Effector CD8-positive, alpha-beta T cell (primary cell): ENCODE measurements around the gene RUBCNL.
"Not testable (repeated sequence)": the region's sequence is repeated elsewhere in the genome, so short reads cannot be mapped to it uniquely, and the experiment has no call there.

Experiments used
- DNase-seq: peaks from one replicate; lab custom pipeline; 2025; lab: John Stamatoyannopoulos, UW
- total RNA-seq, 4 experiments: gene quantifications; one replicate each; lab custom pipeline; 2026; lab: John Stamatoyannopoulos, UW

Gene RUBCNL, protein sequence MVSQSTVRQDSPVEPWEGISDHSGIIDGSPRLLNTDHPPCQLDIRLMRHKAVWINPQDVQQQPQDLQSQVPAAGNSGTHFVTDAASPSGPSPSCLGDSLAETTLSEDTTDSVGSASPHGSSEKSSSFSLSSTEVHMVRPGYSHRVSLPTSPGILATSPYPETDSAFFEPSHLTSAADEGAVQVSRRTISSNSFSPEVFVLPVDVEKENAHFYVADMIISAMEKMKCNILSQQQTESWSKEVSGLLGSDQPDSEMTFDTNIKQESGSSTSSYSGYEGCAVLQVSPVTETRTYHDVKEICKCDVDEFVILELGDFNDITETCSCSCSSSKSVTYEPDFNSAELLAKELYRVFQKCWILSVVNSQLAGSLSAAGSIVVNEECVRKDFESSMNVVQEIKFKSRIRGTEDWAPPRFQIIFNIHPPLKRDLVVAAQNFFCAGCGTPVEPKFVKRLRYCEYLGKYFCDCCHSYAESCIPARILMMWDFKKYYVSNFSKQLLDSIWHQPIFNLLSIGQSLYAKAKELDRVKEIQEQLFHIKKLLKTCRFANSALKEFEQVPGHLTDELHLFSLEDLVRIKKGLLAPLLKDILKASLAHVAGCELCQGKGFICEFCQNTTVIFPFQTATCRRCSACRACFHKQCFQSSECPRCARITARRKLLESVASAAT
- total RNA-seq, result 0 to 1.4 (median 0.45) reads per million in 4 experiments

DNA sequence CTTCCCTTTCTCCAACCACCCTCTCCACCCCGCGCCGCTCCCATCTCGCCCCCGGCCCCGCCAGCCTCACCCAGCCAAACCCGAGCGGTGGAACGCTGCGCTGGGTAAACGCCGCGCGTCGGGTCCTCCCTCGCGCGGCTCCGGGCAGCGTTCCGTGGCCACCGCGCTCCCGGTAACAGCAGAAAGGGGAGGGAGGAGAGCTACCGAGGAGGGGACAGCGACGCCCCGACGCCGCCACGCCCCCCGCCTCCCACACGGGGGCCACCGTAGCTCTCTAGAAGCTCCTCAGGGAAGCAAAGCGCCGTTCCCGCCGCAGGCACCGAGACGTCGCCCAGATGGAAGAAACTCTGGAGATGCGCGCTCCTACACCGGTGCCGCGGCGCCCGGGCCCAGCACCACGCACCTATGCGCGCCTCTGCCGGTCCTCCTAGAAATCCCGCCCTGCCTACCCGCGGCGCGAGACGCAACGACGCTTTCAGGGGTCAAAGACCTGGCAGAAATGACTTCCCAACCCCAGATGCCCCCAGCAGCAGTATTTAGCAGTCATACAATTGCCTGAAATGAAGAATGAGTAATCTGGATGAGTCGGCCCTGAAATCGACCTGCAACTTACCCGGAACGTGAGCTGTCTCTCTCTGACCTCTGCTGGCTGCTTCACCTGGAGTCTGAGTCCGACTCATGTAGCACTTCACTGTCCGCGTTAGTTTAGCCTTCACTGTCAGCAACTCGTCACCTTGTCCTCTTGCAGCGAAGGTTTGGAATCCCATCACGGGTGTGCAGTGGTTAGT, at the start of gene RUBCNL:
Gene RUBCNL, minus strand, starts transcription at position 189 of the 788 bp plus-strand sequence. CDS start 14,777 bp downstream, outside the sequence.
- DNase-seq, result no peak

DNA sequence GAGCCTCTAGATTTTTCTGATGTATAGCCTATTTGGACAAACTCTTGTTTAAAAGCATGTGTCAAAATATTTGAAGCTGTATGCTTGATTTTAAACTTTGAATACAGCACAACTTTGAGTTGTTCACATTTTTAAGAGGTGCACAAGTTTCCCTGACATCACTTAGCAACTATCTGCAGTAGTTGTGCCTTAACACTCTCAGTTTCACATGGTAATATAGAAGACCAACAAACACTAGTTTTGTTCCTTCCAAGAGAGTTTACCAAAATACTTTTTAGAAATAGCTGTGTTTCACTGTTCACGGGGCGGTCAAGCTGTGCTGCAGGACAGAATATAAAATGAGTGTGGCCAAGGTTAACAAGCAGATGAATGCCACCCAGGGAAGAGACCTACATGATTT, 42.5 kb upstream of the RUBCNL start:
- DNase-seq, result not testable (repeated sequence)

DNA sequence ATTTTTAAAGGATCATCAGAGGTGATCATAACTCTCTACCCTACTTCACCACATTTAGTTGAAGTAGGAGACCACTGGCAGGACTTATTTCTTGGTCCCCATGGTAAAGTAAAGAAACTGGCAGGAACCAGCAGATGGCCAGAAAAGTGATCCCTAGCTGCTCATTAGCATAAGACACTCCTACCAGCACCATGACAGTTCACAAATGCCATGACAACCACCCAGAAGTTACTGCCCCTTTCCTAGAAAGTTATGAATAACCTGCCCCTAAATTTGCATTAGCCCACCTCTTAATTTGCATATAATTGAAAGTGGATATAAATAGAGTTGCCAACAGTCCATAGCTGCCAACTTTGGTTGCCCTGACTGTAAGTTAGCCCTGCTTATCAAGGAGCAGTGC, 18.4 kb upstream of the RUBCNL start:
- no peak for DNase-seq

DNA sequence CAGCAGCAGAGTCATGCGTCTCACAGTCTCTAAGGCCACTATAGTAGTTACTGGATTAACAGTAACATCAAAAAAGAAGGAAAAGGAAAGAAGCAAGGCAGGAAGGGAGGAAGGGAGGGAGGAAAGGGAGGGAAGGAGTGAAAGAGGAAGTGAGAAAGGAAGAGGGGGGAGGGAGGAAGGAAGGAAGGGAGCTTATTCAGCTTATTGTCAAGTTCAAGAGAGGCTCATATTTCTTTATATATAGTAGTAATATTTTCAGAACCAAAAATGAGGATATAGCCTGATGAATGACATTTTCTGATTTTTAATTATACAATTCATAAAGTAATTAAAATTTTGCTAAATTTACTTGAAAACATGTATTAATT, 17.7 kb upstream of the RUBCNL start:
- no peak for DNase-seq

DNA sequence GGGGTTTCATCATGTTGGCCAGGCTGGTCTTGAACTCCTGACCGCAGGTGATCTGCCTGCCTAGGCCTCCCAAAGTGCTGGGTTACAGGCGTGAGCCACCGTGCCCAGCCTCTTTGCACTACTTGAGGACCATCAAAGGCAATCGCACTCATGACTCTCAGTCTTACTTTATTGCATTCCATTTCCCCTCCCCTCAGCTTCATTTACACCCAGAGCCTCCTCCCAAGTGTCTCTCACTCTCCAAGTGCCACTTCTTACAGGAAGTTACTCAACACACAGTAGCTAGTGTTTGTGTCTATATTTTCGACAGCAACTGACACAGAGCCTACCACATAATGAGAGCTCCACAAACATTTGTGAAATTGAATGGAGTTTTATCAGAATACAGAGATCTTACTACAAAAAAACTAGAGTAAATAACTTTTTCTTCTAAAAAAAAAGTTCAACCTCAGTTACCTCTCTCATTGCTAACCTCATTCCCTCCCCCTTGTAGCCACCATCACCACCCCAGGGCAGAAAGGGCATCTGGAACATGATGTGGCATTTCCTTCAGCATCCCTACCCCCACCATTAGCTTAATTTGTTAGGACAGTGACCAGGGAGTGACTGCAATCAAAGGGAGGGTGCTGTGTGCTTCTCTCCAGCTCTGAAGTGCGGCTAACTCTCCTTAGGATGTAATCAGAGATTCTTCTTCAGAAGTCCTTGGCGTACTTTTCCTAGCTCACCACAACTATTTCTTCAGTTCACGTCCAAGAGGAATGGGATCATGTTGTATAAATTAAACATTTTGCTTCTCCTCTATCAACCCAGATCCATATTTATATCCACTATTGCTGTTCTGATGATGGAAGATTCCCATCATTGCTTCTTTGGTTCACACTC, 17.0 kb upstream of the RUBCNL start:
- no peak for DNase-seq

DNA sequence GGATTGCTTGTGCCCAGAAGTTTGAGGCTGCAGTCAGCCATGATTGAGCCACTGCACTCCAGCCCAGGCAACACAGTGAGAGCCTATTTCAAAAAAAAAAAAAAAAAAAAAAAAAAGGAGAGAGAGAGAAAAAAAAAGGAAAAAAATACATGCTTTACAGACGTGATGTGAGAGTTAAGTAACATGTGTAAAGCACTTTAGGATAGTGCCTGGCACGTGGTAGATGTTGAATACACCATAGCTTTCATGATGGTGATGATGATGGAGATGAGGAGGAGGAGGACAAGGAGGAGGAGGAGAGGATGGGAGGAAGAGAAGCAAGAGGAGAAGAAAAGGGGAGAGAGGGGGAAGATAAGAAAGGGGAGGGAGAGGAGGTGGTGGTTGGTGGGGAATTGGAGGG, 15.1 kb upstream of the RUBCNL start:
- no peak for DNase-seq

DNA sequence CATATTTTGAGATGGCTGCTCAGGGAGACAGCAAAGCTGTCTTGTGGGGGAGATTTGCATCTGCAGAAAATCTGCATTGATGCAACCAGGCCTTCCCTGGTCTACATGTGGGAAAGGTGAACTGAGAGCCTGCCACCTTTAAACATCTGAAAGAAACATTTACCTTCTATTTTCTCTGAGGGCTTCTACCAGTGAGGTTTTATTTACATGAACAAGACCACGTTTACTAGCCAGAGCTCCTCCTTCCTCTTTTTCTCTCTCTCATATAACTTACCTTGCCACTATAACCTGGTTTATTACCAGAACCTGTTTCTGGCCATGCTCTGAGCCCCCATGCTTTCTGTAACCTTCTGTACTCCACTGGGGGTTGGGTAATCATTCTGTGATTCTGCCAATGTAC, 14.4 kb upstream of the RUBCNL start:
- no peak for DNase-seq

DNA sequence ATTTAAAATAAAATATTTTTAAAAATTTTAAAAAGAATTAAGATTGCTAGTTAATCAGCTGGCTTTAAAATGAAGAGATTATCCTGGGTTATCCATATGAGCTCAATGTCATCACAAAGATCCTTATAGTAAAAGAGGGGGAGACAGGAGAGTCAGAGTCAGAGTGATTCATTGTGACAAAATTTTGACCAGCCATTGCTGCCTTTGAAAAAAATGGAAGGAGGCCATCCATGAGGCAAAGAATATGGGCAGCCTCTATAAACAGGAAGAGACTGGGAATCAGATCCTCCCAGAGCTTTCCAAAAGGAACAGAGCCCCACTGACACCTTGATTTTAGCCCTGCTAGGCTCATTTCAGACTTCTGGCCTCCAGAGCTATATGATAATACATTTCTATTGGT, 9.3 kb upstream of the RUBCNL start:
- no peak for DNase-seq

DNA sequence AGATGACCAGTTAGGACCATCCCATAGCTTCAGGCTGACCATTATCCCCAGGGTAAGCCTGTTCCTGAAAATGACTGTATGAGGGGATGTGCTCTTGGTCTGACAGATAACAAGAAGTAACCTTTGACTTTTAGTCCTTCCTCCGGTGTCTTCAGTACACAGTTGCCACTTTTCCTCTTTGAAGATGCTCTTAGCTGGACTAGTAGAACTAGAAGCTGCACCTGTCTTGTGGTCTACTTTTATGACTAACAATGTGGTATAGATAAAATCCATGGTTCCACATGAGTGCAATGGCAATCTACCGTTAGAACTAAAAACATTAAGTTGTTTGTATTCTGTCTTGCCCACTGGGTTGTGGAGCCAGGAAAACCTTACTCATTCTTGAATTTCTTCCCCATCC, 5.9 kb upstream of the RUBCNL start:
- no peak for DNase-seq

DNA sequence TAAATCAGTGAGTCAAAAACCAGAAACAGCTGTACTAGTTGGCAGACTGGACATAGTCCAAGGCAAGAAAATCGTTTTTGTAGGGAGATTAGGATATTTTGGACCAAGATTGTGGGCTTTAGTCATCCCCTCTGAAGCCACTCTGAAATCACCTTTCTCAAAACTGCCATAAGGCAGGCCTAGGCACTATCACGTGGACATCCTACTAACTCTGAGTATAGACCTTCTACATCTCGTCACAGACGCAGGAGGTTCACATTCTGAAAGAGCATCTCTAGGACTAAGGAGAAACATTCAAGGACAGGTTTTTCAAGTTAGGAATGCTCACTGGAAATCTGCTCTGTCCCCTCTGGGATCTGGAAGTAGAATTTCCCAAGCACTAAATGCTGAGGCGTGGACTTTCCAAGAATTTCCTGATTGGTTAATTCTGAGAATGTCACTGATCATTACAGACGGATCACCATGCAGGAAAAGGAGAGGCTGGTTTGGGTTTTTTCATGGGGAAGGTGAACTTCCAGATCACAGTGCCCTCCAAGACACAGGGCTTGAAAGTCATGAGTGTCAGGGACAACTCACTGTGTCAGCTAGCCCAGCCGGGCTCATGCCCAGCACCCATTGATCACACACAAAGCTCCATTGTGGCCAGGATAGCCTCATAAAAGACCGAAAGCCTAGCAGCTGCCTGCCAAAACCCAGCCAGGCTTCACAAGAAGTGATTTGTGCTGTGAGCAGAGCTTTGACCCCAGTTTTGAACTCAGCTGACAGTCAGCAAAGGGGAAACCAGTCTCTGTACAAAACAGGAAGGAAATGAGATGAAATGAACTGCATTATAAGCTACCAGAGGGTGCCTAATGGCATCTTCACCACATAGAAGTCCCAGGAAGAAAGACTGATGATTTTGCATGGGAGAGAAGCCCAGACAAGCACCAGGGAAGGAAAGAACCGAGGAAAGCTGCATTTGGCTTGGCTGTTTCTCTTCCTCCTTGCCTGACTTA, 2.7 kb upstream of the RUBCNL start:
- DNase-seq, result no peak

DNA sequence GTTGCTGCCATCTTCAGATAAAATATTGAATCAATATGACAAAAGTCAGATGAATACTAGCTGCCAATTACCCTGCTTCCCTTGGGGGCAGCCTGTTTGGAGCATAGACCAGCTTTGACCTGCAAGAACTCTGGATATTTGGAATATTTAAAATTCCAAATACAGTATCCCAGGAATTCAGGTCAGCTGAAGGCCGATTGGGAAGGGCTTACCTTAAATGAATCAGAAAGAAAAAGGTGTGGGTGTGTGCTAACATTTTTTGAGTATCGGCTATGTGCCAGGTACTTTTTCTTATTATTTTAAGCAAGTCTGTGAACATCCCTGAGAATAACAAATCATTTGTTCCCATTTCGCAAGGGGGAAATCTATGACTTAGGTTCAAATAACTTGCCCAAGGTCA, 1.8 kb upstream of the RUBCNL start:
- no peak for DNase-seq

DNA sequence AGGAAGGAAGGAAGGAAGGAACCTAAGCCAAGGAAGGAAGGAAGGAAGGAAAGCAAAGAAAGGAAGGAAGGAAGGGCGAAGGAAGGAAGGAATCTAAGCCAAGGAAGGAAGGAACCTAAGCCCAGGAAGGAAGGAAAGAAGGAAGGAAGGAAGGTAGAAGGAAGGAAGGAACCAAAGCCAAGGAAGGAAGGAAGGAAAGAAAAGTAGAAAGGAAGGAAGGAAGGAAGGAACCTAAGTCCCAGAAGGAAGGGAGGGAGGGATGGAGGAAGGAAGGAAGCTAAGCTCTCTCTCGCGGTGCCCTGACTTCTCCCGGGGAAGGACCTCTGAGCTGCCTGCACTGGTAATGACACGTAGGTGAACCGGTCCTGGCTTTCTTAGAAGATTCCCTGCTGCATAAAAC, 1.3 kb upstream of the RUBCNL start:
- no peak for DNase-seq

DNA sequence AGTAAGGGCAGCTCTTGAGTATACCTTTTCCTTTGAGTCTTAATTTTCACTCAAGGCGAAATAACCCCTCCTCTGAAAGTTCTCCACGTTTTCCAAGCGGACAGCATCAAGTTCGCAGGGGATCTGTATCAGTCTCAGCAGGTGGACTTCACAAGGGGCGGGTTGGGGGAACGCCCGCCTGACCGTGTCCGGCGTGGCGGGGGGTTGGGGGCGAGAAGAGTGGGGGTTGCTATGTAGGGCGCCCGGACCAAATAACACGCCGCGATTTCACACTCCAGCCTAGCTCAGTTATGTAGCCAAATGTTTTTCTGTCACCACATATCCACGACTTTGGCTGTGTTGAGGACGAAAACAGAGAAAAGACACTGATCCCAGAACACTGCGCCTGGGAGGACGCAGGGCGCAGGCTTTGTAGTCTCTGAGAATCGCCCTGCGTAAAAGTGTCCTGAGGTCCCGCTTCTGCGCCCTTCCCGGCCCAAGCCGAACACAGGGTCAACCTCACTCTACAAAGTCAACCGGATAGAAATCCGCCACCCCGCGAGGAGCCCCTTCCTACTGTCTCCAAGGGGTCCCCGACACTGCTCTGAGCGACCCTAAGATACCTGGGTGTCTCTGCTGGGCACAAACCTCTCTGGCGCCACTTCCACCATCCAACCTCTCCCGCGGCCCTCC, 524 bp downstream of the RUBCNL start:
- no peak for DNase-seq

DNA sequence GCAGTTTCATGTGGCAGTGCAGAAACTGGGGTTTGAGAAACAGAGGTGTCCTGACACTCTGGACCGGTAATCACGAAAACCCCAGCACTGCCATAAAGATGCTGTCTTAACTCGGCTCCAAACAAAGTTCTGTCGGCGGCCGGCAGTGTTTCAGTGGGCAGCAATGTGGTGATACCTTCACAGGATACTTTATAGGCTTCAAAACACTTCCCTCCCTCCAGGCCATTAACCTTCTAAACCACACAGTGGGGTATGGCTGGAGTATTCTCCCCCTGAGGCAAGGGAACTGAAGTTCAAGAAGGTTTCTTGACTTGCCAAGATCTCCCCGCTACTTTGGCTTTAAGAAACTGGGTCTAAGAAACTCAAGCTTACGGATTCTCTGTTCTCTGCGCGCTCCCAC, 1.1 kb downstream of the RUBCNL start:
- DNase-seq, result no peak

DNA sequence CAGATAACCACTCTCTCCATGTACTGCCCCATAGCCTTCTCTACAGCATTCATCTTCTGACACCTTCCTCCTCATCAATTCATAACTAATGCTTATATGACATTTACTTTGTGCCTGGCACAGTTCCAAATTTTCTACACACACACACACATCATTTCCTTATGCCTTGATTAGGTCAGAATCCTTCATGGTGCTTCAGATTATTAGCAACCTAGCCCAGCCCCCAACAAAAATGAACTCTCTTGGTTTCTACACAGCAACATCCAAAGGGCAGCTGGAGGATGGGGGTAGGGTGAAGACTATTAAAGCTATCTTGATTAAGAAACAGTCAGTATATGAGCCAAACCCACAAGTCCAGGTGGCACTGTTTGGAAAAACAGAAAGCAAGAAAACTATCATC, 3.7 kb downstream of the RUBCNL start:
- no peak for DNase-seq

DNA sequence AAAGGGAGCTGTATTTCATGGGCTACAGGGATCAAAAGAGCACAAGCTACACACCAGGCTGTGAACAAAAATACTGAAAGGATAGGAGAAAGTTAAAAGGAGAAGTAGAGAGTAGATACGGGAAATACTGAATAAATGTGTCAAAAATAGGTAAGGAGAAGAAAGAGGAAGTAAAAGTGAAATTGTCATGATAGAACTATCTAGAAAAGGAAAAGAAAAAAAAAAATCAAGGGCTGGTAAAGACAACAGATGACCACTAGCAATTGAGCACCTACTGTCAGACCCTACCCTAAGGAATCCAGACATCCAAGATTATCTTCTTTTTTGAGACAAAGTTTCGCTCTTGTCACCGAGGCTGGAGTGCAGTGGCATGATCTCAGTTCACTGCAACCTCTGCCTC, 4.8 kb downstream of the RUBCNL start:
- DNase-seq, result no peak

DNA sequence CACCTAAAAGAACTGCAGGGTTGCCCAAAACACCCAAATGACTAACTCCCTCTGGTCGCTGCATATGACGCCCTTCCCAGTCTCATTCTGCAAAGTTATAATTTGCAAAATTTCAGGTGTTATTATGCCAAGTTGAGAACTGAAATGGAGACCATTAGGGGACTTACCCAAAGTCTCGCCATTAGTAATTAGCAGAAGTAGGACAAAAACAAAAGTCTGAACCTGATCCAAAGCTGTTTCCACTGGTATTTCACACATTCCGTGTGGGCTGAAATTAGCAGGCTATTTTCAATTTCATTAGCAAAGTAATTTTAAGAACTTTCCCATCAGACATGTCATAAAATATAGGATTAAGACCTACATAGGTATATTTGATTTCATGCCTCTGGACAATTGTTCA, 6.8 kb downstream of the RUBCNL start:
- DNase-seq, result no peak

DNA sequence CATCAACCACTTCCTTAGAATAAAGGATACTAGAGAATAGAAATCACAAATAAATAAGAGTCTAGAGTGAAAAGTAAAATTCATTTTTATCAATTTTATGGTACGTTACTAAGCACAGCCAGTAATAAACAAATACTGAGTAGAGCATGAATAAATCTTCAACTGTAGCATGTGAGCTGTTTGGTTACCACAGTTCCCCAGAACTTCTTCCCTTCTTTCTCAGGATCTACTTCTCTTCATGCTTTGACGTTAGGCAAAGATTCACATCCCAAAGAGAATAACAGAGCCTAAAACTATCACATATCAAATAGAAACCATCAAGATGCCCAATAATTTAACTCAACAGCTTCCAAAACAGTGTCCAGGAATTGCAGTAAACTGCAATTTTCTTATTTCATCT, 7.4 kb downstream of the RUBCNL start:
- DNase-seq, result no peak

DNA sequence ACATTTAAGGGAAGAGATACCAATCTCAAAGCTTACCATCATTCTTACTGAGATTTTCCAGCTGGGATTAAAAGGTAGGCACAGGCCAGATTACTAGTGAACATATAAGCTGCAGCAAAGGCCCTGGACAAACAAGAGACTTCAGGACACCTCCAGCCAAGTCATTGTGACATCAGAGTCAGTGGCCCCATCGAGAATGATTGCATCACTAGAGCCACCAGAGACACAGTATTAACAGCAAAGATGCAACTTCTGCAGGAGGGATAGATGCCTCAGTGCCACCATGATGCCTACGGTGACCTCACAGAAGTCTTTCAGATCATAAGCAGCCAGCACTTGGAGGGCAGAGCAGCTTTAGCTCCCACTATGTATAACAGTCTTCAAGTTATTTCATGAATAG, 8.6 kb downstream of the RUBCNL start:
- no peak for DNase-seq

DNA sequence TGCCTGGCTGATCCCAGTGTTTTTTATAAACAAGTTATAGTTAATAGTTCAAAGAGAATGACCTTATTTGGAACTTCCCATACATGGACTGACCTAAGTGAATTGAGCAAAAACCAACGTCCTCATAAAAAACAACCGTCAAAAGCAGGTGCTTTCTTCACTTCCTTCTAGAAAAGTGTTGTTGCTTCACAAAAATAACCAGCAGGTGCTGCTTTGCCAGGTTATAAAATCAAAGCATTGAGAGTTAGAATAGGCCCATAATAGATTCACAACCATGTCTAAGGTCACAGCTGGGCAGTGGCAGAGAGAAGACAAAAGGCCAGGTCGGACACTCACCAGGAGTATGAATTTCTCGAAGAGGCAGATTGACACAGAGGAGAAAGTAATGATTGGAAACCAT, 9.5 kb downstream of the RUBCNL start:
- DNase-seq, result no peak
